PFSK-1 (cell line): ENCODE results near the gene CCT6B.

ENCODE experiments used
- POLR2AphosphoS5 ChIP-seq: IDR thresholded peaks from 2 replicates; pipeline ENCODE4 v1.6.1; 2012; ENCODE audit warnings: low read depth, mild to moderate bottlenecking, control low read depth, low read length, moderate library complexity
- SIN3A ChIP-seq: IDR thresholded peaks from 2 replicates; pipeline ENCODE4 v1.6.1; 2012; ENCODE audit warnings: mild to moderate bottlenecking, low read length, moderate library complexity, borderline replicate concordance; ENCODE audit not compliant: insufficient read depth
- TAF1 ChIP-seq: IDR thresholded peaks from 2 replicates; pipeline ENCODE4 v1.6.1; 2012; ENCODE audit warnings: low read length, control low read depth, borderline replicate concordance; ENCODE audit not compliant: insufficient read depth
- TF ChIP-seq, protein P1 (sequence below), 2 experiments: IDR thresholded peaks; 2 replicates each; pipeline versions ENCODE4 v1.6.1 to v1.8.0; 2011 to 2012; ENCODE audit warnings: low read depth in 2 of 2, low read length in 2 of 2, control low read depth in 1 of 2, inconsistent platforms in 1 of 2, mild to moderate bottlenecking in 1 of 2, moderate library complexity in 1 of 2; ENCODE audit not compliant: insufficient read depth in 1 of 2

DNA sequence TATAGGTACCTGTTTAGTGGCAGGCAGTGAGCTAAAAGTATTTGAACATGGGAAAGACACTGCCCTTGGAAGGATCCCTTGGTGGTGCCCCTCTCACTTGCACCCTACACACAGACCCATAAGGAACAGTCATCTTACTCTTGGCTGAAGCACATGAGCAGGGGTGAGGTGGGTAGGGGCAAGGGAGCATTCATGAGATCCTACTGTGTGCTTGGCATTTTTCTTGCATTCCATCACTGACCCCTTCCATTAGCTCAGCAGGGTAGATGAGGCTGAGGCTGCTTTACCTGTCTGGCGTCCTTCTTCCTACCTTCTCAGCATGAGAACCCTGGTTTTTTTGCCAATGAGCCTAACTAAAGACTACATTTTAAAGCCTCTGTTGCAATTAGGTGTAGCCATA, 48.3 kb downstream of the CCT6B start:
- TF ChIP-seq SIN3A (no peak), POLR2AphosphoS5 (no peak), TAF1 (no peak)
- TF ChIP-seq, protein P1, sequence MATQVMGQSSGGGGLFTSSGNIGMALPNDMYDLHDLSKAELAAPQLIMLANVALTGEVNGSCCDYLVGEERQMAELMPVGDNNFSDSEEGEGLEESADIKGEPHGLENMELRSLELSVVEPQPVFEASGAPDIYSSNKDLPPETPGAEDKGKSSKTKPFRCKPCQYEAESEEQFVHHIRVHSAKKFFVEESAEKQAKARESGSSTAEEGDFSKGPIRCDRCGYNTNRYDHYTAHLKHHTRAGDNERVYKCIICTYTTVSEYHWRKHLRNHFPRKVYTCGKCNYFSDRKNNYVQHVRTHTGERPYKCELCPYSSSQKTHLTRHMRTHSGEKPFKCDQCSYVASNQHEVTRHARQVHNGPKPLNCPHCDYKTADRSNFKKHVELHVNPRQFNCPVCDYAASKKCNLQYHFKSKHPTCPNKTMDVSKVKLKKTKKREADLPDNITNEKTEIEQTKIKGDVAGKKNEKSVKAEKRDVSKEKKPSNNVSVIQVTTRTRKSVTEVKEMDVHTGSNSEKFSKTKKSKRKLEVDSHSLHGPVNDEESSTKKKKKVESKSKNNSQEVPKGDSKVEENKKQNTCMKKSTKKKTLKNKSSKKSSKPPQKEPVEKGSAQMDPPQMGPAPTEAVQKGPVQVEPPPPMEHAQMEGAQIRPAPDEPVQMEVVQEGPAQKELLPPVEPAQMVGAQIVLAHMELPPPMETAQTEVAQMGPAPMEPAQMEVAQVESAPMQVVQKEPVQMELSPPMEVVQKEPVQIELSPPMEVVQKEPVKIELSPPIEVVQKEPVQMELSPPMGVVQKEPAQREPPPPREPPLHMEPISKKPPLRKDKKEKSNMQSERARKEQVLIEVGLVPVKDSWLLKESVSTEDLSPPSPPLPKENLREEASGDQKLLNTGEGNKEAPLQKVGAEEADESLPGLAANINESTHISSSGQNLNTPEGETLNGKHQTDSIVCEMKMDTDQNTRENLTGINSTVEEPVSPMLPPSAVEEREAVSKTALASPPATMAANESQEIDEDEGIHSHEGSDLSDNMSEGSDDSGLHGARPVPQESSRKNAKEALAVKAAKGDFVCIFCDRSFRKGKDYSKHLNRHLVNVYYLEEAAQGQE (IDR thresholded peaks at IDR 0.05; ENCODE audit: insufficient read depth in 1 of 2, low read depth in 2 of 2, low read length in 2 of 2): no peak
